Activated effector memory CD4-positive, alpha-beta T cell treated with anti-CD3 and anti-CD28 coated beads, Interleukin-2, amount 50 U/mL, for 16 hours (primary cell): ENCODE data around the gene SLIT3.
"Not testable (repeated sequence)": the region's sequence is repeated elsewhere in the genome, so short reads cannot be mapped to it uniquely, and the experiment has no call there.

Source experiments
- DNase-seq: peaks from one replicate; pipeline ENCODE4 v3.0.0-alpha.2; 2020

SLIT3 gene

DNA sequence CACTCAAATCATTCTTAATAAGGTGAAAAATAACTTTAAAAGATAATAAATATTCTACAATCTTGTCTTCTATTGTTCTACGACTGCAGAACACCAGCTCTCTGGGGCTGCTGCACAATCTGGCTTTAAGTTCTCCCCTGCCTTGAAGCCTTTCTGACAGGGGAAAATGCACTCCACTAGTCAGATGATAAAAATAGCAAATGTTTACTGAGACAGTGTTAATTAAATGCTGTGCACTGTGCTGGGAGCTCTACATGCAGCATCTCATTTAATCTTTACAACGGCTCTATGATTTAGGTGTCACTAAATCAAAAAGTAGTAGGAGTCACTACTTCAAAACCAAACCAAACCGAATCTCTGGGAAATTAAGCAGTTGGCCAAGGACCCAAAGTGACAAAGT lies 132.7 kb downstream of the SLIT3 start:
- no peak for DNase-seq

DNA sequence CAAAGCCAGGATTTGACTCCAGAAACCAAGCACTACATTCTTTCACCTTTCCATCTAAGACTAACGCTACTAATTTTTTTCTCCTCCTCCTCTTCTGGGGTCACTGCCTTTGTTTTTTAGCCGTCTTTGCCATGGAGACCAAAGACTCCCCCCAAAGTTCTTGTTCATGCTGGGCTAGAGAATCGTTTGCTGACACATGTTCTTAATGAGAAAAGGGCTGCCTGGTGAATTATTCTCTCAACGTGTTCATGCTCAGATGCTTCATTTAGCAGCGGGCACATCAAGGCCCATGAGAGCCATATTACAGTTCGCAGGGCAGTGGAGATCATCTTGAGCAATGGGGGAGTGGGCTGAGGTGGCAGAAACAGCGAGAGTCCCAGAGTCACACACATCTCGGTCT lies 134.9 kb downstream of the SLIT3 start:
- no peak for DNase-seq

- no peak for DNase-seq
Measured at GRCh38 chr5:169165052-169165451, 135.9 kb downstream of the SLIT3 start.

- DNase-seq = no peak
Measured at GRCh38 chr5:169164481-169164925, 136.4 kb downstream of the SLIT3 start.

DNA sequence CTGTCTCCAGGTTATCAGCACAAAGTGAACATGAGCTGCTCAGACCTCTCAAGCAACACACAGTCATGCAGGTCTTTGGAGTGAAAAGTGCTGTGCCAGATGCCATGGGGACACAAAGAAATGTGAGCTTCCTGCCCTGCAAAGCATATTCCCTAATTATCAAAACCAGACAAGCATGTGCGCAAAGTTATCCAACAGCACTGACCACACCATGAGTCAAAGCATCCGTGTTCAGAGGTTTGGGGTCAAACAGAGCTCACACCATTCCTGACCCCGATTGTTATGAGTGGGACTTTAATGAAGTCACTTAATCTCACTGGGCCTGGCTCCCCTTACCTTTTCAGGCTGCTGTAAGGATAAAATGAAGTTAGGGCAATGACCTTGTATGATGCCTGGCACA lies 138.5 kb downstream of the SLIT3 start:
- no peak for DNase-seq

GRCh38 chr5:169161022-169161680 lies 139.8 kb downstream of the SLIT3 start:
- no peak for DNase-seq

DNA sequence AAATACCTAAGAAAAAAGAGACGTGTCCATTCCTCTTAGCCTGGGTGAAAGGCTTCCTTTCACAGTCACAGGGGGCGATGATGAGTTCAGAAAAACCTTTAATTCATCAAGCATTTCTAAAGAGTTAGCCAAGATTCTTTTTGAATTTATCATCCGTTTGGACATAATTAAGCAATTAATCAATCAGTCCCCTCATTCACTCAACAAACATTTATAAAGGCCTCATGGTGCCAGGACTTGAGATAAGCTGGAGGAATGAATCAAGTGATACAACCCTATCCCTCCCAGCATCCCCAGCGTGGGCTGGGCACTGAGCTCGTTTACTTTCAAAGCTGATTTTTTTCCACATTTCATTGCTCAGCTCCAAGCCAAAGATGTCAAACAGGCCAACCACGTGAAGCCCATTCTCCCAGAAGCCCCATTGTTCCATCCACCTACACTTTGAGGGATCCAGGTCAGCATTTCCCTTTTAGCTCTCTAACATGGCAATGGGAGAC lies 140.5 kb downstream of the SLIT3 start:
- no peak for DNase-seq

DNA sequence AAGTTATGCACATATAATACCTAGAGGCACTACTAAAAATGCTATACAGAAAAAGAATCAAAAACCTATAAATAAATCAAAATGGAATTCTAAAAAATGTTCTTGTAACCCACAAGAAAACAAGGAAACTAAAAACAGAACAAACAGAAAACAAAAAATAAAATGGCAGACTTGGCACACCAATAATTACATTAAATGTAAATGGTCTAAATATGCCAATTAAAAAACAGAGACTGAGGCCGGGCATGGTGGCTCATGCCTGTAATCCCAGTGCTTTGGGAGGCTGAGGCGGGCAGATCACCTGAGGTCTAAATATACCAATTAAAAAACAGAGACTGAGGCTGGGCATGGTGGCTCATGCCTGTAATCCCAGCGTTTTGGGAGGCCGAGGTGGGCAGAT lies 142.2 kb downstream of the SLIT3 start:
- no peak for DNase-seq

DNA sequence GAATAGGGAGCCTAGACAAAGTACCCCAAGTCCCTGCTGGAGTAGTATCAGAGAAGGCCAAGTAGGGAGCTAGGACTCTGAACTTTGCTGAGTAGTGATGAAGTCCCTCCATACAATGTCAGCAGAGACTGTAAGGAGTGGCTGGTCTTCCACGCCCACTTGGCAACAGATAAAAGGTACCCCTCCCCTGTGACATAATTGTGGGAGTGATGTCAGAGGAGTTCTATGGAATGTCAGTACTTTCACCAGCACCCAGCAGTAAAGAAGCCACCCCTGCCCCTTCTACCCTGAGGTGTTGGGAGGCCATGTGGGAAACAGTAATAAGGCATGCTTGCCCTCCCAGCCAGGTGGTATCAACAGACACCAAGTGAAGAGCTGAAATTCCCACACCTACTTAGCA lies 143.9 kb downstream of the SLIT3 start:
- DNase-seq = no peak

- no peak for DNase-seq
Measured at GRCh38 chr5:169154679-169155078, 146.3 kb downstream of the SLIT3 start.

DNA sequence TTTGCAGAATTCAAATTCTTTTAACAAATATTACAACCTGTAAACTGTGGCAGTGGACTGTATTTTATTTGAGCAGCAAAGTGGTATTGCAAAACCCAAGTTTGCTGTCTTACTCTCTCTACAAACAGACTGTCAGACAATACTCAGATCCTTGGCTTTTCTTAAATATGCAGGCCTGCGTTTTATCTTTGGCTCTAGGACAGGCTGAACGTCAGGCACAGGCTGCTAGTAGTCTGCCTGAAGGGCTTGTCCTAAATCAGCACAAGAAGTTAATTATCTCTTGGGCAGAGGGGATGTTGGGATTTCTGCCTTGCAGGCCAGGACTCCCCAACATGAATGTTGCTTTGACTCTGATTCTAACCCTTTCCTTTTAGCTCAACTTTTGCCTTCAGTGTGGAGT lies 147.5 kb downstream of the SLIT3 start:
- no peak for DNase-seq

GRCh38 chr5:169152946-169153345 lies 148.0 kb downstream of the SLIT3 start:
- DNase-seq = no peak

- no peak for DNase-seq
Measured at GRCh38 chr5:169152453-169152852, 148.5 kb downstream of the SLIT3 start.

- no peak for DNase-seq
Measured at GRCh38 chr5:169151051-169151805, 149.7 kb downstream of the SLIT3 start.

GRCh38 chr5:169150108-169150507 lies 150.8 kb downstream of the SLIT3 start:
- no peak for DNase-seq

GRCh38 chr5:169149317-169149716 lies 151.6 kb downstream of the SLIT3 start:
- DNase-seq = no peak

DNA sequence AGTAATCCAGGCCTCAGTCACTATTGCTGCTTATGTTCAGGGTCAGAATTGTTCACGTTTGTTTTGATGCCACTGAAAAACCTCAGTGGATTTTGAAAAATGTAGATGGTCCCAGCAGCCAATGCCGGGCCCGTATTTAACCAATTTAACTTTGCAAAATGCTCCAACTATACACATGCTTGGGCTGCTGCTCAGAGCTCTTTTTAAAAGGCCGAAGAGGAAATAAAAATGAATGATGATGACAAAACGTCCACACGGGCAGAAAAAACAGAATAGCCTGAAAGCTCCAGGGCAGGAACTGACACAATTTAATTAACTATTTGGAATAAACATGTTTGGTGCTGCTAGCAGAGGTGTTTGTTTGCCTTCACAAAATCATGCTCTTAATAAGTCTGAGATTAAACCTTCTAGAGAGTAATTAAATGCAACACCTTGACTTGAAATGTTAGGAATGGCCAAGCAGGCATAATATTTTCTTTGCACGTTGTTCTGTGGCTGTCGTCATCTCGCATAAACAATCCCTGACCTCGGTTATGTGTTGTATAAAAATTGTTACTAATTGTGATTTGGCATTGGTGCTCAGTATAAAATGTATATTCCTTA lies 152.7 kb downstream of the SLIT3 start:
- no peak for DNase-seq

DNA sequence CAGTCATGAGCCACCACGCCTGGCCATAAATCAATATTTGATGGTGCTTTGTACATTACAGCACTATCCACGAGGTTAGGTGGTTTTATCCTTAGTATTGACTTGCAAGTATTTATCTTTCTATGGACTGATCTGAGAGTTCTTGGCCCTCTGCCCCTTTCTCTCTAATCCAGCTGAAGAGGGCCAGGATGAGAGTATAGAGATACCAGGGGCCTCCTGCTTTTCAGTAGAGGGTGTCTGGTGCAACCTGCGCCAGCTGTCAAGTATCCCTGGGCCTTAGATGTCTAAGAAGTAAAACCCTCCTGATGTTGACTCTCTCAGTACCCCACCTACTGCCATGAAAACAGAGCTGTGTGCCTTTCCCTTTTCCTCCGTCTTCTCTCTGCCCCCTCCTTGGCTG lies 153.4 kb downstream of the SLIT3 start:
- DNase-seq = no peak

DNA sequence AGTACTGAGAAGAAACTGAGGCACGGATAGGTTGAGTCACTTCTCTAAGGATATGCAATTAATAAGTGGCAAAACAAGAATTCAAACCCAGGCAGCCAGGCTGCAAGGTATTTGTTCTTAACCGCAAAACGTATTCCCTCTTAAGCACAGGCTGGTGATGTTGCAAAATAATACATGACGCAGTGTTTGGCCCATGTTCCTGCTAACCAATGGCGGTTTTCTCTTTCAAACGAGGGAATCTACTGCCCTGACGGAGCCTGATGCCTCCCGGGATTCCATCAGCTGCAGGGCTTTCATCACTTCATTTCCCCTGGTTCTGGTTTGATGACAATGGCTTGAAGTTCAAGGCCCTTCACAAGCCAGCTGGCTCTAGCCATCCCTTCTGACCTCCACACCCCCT lies 154.8 kb downstream of the SLIT3 start:
- DNase-seq = no peak

DNA sequence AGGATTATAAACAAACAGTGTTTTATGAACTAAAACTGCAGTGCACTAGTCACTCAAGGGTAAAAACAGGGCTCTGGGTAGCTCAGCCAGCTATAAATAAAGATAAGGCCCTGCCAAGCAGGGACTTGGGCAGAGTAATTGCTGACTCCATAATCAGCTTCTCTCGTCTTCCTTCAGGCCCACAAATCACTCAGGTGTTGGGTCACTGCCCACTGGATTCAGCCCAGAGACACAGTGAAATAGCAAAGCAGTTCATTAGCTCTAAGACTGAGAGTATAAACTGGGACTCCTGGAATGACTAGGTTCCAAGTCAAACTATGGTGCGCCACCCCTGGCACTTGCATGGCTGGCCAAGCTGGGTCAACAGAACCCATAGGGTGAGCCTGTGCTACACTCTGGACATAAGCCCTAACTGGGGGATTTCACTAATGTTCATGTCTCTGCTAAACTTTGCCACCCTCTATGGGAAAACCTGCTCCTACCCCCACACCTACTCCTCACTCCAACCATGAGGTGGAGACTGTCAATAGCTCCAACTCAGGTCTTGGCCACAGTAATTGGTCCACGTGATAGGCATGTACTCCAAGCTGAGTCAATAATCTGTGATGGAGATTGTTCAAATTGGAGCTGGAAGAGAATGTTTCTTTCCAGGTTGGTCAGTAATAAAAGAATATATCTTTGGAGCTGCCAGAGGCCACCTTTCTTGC lies 158.5 kb downstream of the SLIT3 start:
- DNase-seq = no peak

GRCh38 chr5:169140215-169140614 lies 160.7 kb downstream of the SLIT3 start:
- DNase-seq = not testable (repeated sequence)

DNA sequence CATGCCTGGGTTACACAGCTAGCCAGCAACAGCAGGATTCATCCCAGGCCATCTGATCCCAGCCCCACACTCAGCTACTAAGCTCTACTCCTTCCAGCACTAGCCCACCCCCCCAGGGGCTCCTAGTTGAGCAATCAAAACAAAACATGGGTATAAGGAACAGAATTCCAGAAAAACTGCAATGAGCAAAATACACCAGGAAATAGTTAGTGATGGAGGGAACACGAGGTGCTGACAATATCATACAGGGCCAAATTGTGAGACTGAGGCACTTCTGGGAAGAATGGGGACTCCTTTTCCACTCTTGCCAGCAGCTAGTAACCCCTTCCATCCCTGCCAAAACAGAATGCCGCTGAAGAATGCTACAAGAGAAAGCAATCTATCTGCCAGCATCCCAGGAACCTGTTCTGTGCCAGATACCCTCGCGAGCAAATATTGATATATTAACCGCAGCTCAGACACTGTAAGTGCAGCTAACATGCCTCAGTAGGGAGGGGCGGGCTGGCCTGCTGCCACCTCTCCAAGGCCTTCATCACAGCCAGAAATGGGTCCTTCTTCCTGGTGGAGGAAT lies 161.4 kb downstream of the SLIT3 start:
- DNase-seq = no peak

- DNase-seq = no peak
Measured at GRCh38 chr5:169133531-169133930, 167.4 kb downstream of the SLIT3 start.
